Endodermal cell (in vitro differentiated cells): ENCODE measurements around the gene SIT1. TPM values are rescaled to one million over a fixed set of nuclear protein-coding genes. Genes with fewer than 3 reads are reported as not detected.

Source experiments
- DNase-seq: peaks from one replicate; pipeline ENCODE4 v3.0.0-alpha.2; 2017
- H3K27ac ChIP-seq: 2 replicates; pipeline ENCODE4 v1.5.1; 2013; ENCODE audit warnings: mild to moderate bottlenecking, low read depth, low read length, moderate library complexity
- H3K27me3 ChIP-seq: 2 replicates; pipeline ENCODE4 v1.6.1; 2013; ENCODE audit warnings: mild to moderate bottlenecking, low read length, moderate library complexity; ENCODE audit not compliant: insufficient read depth, control insufficient read depth, poor library complexity, severe bottlenecking
- H3K36me3 ChIP-seq: 2 replicates; pipeline ENCODE4 v1.7.0; 2013; ENCODE audit warnings: mild to moderate bottlenecking, low read length, moderate library complexity; ENCODE audit not compliant: control insufficient read depth, insufficient read depth
- H3K4me1 ChIP-seq: one replicate; pipeline ENCODE4 v1.7.0; 2013; ENCODE audit warnings: low read length; ENCODE audit not compliant: control insufficient read depth, insufficient read depth
- H3K4me3 ChIP-seq: 2 replicates; pipeline ENCODE4 v1.5.1; 2013; ENCODE audit warnings: mild to moderate bottlenecking, low read length, moderate library complexity
- H3K9ac ChIP-seq: 2 replicates; pipeline ENCODE4 v1.6.1; 2013; ENCODE audit warnings: mild to moderate bottlenecking, low read length, moderate library complexity; ENCODE audit not compliant: poor library complexity, severe bottlenecking; ENCODE audit errors: extremely low read depth
- H3K9me3 ChIP-seq: 2 replicates; pipeline ENCODE4 v1.6.1; 2013; ENCODE audit warnings: mild to moderate bottlenecking, low read length, moderate library complexity; ENCODE audit not compliant: control insufficient read depth
- H3K27ac Mint-ChIP-seq: 2 replicates; pipeline ENCODE4 v1.8.0; 2020; ENCODE audit warnings: mixed read lengths
- H3K27me3 Mint-ChIP-seq: 2 replicates; pipeline ENCODE4 v1.8.0; 2021; ENCODE audit warnings: mild to moderate bottlenecking, mixed read lengths; ENCODE audit not compliant: insufficient read depth
- H3K36me3 Mint-ChIP-seq: 2 replicates; pipeline ENCODE4 v1.8.0; 2020; ENCODE audit warnings: low read depth, mixed read lengths
- H3K4me1 Mint-ChIP-seq: 2 replicates; pipeline ENCODE4 v1.8.0; 2020; ENCODE audit warnings: mixed read lengths
- H3K4me3 Mint-ChIP-seq: 2 replicates; pipeline ENCODE4 v1.8.0; 2020; ENCODE audit warnings: mild to moderate bottlenecking, moderate library complexity, mixed read lengths
- H3K9me3 Mint-ChIP-seq: 2 replicates; pipeline ENCODE4 v1.8.0; 2020; ENCODE audit warnings: mild to moderate bottlenecking, mixed read lengths
- WGBS, 2 experiments: methylation state at CpG; one replicate each; pipeline versions ENCODE4 v1.1.5 to v1.1.7; 2013; ENCODE audit warnings: missing lambda C conversion rate in 2 of 2, mixed read lengths in 1 of 2; ENCODE audit not compliant: insufficient coverage in 1 of 2, insufficient read length in 1 of 2; 5-methylcytosine and 5-hydroxymethylcytosine counted together
- total RNA-seq, 2 donors: library from RNA; stranded (reverse); fragmentation: NEBNext Ultra II Directional in 1 of 2; extraction: Animal tissue kit (Norgen Biotek cat#: 25700) in 1 of 2; gene quantifications; 2 replicates in 1 of 2; 3 replicates in 1 of 2; pipeline ENCODE4 v1.2.1, GENCODE V29; 2021
- TF ChIP-seq, protein P1 (sequence below): fragments of 200-600 bp; sonication (generic); conservative IDR thresholded peaks from 2 replicates; pipeline ENCODE4 v1.5.0; 2021; ENCODE audit warnings: antibody characterized with exemption, mild to moderate bottlenecking

SIT1 gene
- total RNA-seq, 2 donors from 2014 or later = 0.22 TPM; not detected in 1

DNA sequence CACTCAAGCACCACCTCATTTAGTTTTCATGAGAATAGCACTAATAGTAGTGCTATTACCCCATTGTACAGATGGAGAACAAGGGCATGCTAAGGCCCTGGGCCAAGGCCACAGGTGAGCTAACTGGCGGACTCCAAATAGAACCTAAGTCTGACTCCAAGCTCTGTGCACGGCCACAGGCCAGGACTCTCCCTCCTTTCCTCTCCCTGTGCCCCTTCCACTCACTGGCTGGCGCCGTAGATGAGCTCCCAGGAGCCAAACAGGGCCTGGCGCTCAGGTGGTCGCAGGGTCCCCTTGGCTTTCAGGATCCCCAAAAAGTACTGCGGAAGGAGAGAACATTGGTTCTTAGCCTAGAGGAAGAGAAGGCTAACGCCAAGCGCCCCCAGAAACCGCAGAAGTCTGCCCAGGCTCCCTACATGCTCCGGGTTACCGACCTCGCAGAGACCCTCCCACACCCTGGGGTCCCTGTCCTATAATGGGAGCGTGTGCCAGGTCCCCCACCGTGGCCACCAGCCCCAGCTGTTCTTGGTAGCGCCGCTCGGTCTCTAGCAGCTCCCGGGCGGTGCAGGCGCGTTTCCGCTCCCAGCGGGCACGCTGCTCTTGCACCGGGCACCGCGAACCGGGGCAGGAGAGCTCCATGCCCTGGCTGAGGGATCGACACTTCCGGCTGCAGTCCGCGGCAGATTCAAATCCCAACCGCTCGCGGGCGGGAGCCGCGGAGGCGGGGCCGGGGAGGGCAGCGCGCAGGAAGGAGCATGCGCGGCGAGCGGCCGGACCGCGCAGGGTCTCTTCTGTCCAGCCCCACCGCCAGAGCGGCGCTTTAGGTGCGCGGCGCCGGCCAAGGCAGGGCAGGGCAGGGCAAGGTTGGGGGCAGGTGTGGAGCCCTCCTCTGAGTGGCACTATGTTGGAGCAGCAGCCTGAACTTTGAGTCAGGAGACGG is 14.1 kb upstream of the SIT1 start, which contains the start of gene ARHGEF39:
Gene ARHGEF39 (minus strand): TSS at position 665 of the 940 bp plus-strand sequence. CDS start 26 bp downstream, at position 639.
- H3K4me3 Mint-ChIP-seq = peak within 1 kb of the TSS; percentile 72
- peak; percentile 97 for DNase-seq
- Histone ChIP-seq H3K9ac (peak within 1 kb of the TSS; percentile 59), H3K9me3 (no peaks in the 10 kb centered on the region), H3K4me1 (peaks cover 5% of the 10 kb centered on the region), H3K36me3 (peaks cover 26% of the 10 kb centered on the region), H3K27me3 (no peaks in the 10 kb centered on the region), H3K27ac (no peak within 1 kb of the TSS), H3K4me3 (peak within 1 kb of the TSS; percentile 80)
- H3K27me3 Mint-ChIP-seq = peaks cover 5% of the 10 kb centered on the region
- peak within 1 kb of the TSS; percentile 66 for H3K27ac Mint-ChIP-seq
- H3K36me3 Mint-ChIP-seq = peaks cover 25% of the 10 kb centered on the region
- peaks cover 14% of the 10 kb centered on the region for H3K4me1 Mint-ChIP-seq
- no peaks in the 10 kb centered on the region for H3K9me3 Mint-ChIP-seq
- WGBS, 2 experiments = 8 to 14% methylated on average over 28 to 58 of the region's 58 CpGs
- TF ChIP-seq, protein P1, sequence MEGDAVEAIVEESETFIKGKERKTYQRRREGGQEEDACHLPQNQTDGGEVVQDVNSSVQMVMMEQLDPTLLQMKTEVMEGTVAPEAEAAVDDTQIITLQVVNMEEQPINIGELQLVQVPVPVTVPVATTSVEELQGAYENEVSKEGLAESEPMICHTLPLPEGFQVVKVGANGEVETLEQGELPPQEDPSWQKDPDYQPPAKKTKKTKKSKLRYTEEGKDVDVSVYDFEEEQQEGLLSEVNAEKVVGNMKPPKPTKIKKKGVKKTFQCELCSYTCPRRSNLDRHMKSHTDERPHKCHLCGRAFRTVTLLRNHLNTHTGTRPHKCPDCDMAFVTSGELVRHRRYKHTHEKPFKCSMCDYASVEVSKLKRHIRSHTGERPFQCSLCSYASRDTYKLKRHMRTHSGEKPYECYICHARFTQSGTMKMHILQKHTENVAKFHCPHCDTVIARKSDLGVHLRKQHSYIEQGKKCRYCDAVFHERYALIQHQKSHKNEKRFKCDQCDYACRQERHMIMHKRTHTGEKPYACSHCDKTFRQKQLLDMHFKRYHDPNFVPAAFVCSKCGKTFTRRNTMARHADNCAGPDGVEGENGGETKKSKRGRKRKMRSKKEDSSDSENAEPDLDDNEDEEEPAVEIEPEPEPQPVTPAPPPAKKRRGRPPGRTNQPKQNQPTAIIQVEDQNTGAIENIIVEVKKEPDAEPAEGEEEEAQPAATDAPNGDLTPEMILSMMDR = peak; percentile 62

DNA sequence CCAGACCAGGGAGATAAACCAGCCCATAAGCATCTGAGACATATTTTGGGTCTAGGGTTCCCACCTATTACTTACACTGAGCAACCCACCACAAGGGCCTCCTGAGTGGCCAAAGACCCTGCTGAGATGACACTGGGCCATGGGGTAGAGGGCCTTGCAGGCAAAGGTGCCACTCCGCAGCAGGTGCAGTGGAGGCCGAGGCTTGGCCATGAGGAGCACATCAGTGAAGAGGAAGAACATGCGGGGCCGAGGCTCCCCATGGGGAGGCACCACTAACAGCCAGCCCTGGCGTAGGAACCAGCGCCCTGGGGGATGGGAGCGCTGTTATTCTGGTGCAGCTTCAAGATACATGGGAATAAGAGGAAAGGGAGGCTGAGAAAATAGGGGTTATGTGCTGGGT is 11.7 kb upstream of the SIT1 start:
- Histone ChIP-seq H3K9me3 (no peaks in the 10 kb centered on the region), H3K27me3 (no peaks in the 10 kb centered on the region), H3K9ac (no peak overlapping the region), H3K36me3 (peaks cover 26% of the 10 kb centered on the region), H3K27ac (no peak overlapping the region), H3K4me3 (no peak overlapping the region), H3K4me1 (peaks cover 5% of the 10 kb centered on the region)
- TF ChIP-seq, protein P1 = no peak
- H3K4me3 Mint-ChIP-seq = no peak overlapping the region
- no peak for DNase-seq
- no peaks in the 10 kb centered on the region for H3K9me3 Mint-ChIP-seq
- H3K4me1 Mint-ChIP-seq = peaks cover 18% of the 10 kb centered on the region
- peaks cover 27% of the 10 kb centered on the region for H3K36me3 Mint-ChIP-seq
- H3K27ac Mint-ChIP-seq = no peak overlapping the region
- 98 to 100% methylated on average over 2 to 7 of the region's 7 CpGs for WGBS, 2 experiments
- peaks cover 5% of the 10 kb centered on the region for H3K27me3 Mint-ChIP-seq

DNA sequence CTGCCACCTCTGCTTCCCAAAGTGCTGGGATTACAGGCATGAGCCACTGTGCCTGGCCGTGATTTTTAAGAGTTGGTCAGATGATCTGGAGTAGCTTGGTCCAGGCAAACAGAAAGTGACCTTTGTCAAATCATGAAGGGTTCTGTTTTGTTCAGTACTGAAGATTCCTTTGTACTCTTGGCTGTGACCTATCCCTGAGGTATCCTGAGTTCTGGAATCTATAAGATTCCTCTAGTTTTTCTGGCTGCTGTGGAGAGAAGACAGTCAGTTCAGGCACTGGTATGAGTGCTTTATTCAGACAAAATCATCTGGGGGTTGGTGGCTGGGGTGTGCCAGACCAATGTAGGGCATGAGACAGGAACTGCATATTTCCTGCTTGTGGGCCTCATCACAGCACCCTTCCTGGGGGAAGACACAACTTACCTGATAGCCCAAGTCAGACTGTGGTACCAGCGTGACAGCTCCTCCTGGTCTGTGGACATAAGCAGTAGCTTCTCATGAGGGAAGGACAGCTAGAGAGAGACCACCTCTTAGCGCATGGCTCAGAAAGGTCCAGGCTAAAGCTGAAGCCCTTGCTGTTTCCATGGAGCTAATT is 11.1 kb upstream of the SIT1 start:
- no peaks in the 10 kb centered on the region for H3K9me3 Mint-ChIP-seq
- H3K4me1 ChIP-seq = peaks cover 5% of the 10 kb centered on the region
- no peaks in the 10 kb centered on the region for H3K9me3 ChIP-seq
- peaks cover 18% of the 10 kb centered on the region for H3K4me1 Mint-ChIP-seq
- H3K36me3 ChIP-seq = peaks cover 26% of the 10 kb centered on the region
- H3K27me3 ChIP-seq = no peaks in the 10 kb centered on the region
- H3K36me3 Mint-ChIP-seq = peaks cover 27% of the 10 kb centered on the region
- H3K27me3 Mint-ChIP-seq = peaks cover 6% of the 10 kb centered on the region
- no peak overlapping the region for H3K4me3 ChIP-seq
- no peak for DNase-seq
- WGBS, 2 experiments = 89 to 93% methylated on average over 3 of the region's 3 CpGs
- TF ChIP-seq, protein P1 = no peak
- no peak overlapping the region for H3K9ac ChIP-seq
- H3K27ac Mint-ChIP-seq = peak overlapping the region; percentile 58
- no peak overlapping the region for H3K27ac ChIP-seq
- no peak overlapping the region for H3K4me3 Mint-ChIP-seq
